CD4-positive, alpha-beta memory T cell (primary cell): ENCODE data around the gene STK40. TPM values are rescaled to one million over a fixed set of nuclear protein-coding genes. Genes with fewer than 3 reads are reported as not detected.
A peak's percentile ranks its signal among the peaks of the same experiment; 100 is the strongest.

ENCODE experiments used
- CTCF ChIA-PET: fragments of 350-600 bp; sonication (Branson Sonifier 250); formaldehyde crosslinking; loops from one replicate; lab custom pipeline; 2021; ENCODE audit warnings: inconsistent platforms; ENCODE audit not compliant: partially characterized antibody; lab: Charles Lee
- POLR2A ChIA-PET: fragments of 350-600 bp; sonication (Branson Sonifier 250); formaldehyde crosslinking; loops from one replicate; lab custom pipeline; 2021; ENCODE audit not compliant: partially characterized antibody; lab: Charles Lee
- DNase-seq, 5 donors: peaks; one replicate each; pipeline versions ENCODE4 v3.0.0 to v3.0.0-alpha.2; 2020 to 2022; ENCODE audit warnings: mixed read lengths in 1 of 5
- H3K27ac ChIP-seq: one replicate; pipeline ENCODE4 v1.7.0; 2013; ENCODE audit warnings: low read depth, low read length
- H3K27me3 ChIP-seq: 2 replicates; pipeline ENCODE4 v1.7.0; 2013; ENCODE audit warnings: mild to moderate bottlenecking, low read length, moderate library complexity; ENCODE audit not compliant: insufficient read depth
- H3K36me3 ChIP-seq: 2 replicates; pipeline ENCODE4 v1.7.0; 2013; ENCODE audit warnings: mild to moderate bottlenecking, low read length, moderate library complexity; ENCODE audit not compliant: insufficient read depth
- H3K4me1 ChIP-seq: 2 replicates; pipeline ENCODE4 v1.7.0; 2013; ENCODE audit warnings: mild to moderate bottlenecking, low read length, moderate library complexity; ENCODE audit not compliant: insufficient read depth
- H3K4me3 ChIP-seq, 2 donors: one replicate each; pipeline ENCODE4 v1.7.0; 2013; ENCODE audit warnings: low read length in 2 of 2, mild to moderate bottlenecking in 1 of 2
- H3K9me3 ChIP-seq, 2 donors: one replicate each; pipeline ENCODE4 v1.7.0; 2013; ENCODE audit warnings: low read length in 2 of 2, control low read depth in 1 of 2; ENCODE audit not compliant: control insufficient read depth in 1 of 2
- H3K27ac Mint-ChIP-seq, 7 donors: one replicate each; pipeline ENCODE4 v1.8.0; 2020 to 2021; ENCODE audit warnings: mixed read lengths in 7 of 7, mild to moderate bottlenecking in 6 of 7, inconsistent platforms in 3 of 7, moderate library complexity in 3 of 7
- H3K27me3 Mint-ChIP-seq, 2 donors: one replicate each; pipeline ENCODE4 v1.8.0; 2020 to 2021; ENCODE audit warnings: mixed read lengths in 2 of 2
- H3K36me3 Mint-ChIP-seq, 2 donors: one replicate each; pipeline ENCODE4 v1.8.0; 2020 to 2021; ENCODE audit warnings: mixed read lengths in 2 of 2, inconsistent platforms in 1 of 2, mild to moderate bottlenecking in 1 of 2
- H3K4me1 Mint-ChIP-seq, 4 donors: one replicate each; pipeline ENCODE4 v1.8.0; 2020 to 2021; ENCODE audit warnings: mixed read lengths in 4 of 4, mild to moderate bottlenecking in 1 of 4
- H3K4me3 Mint-ChIP-seq, 8 donors: one replicate each; pipeline ENCODE4 v1.8.0; 2020 to 2021; ENCODE audit warnings: mixed read lengths in 8 of 8, mild to moderate bottlenecking in 7 of 8, moderate library complexity in 6 of 8, inconsistent platforms in 3 of 8
- H3K9me3 Mint-ChIP-seq, 8 donors: one replicate each; pipeline ENCODE4 v1.8.0; 2020 to 2021; ENCODE audit warnings: mixed read lengths in 8 of 8, mild to moderate bottlenecking in 5 of 8, inconsistent platforms in 3 of 8, moderate library complexity in 1 of 8
- intact Hi-C: fragments of 100-400 bp; cut with micrococcal nuclease; formaldehyde crosslinking; loops from one replicate; pipeline ENCODE4 v1.15.1; 2023
- polyA plus RNA-seq, 2 donors: library from polyadenylated mRNA; unstranded; fragments of 300-500 nt; fragmentation: Illumina TruSeq; gene quantifications; one replicate each; pipeline ENCODE4 v1.2.3, GENCODE V29; 2021
- total RNA-seq, 2 experiments: library from RNA; stranded (reverse); gene quantifications; one replicate each; pipeline ENCODE4 v1.2.3, GENCODE V29; 2021

The STK40 gene
- total and polyA plus RNA-seq, 4 experiments from 2014 or later, result 26.6 to 57.4 (median 51.0) TPM

- Mint-ChIP-seq H3K4me1 (peaks cover 0 to 5% (median 4%) of the 10 kb centered on the region in 4 donors), H3K27me3 (no peaks in the 10 kb centered on the region), H3K4me3 (no peak overlapping the region), H3K9me3 (no peaks in the 10 kb centered on the region), H3K27ac (peak overlapping the region in 2 of 7 donors; percentile 23 to 47), H3K36me3 (peaks cover 49 to 80% of the 10 kb centered on the region in 2 donors)
- Histone ChIP-seq H3K4me3 (no peak overlapping the region), H3K4me1 (no peaks in the 10 kb centered on the region), H3K36me3 (peaks cover 63% of the 10 kb centered on the region), H3K27me3 (no peaks in the 10 kb centered on the region), H3K9me3 (no peaks in the 10 kb centered on the region), H3K27ac (no peak overlapping the region)
- CTCF ChIA-PET, result interaction anchor here (1.0 kb wide), 1 partner anchor 11 kb away, joined by 3 read pairs; no protein-coding TSS in a partner anchor
- intact Hi-C loops, result no loop called here
- POLR2A ChIA-PET, result interaction anchor here (1.2 to 2.0 kb wide), 2 partner anchors 8 to 10 kb away, joined by 3 to 5 read pairs; partner anchors contain the start of gene SH3D21
- DNase-seq, result no peak
Observed at GRCh38 chr1:36298640-36299039, 87.1 kb downstream of the STK40 start.

- Histone ChIP-seq H3K9me3 (no peaks in the 10 kb centered on the region), H3K4me1 (no peaks in the 10 kb centered on the region), H3K4me3 (no peak overlapping the region), H3K27me3 (no peaks in the 10 kb centered on the region), H3K27ac (no peak overlapping the region), H3K36me3 (peaks cover 62% of the 10 kb centered on the region)
- H3K36me3 Mint-ChIP-seq, result peaks cover 48 to 77% of the 10 kb centered on the region in 2 donors
- peaks cover 0 to 5% (median 3%) of the 10 kb centered on the region in 4 donors for H3K4me1 Mint-ChIP-seq
- no peak for DNase-seq
- H3K27ac Mint-ChIP-seq, result peak overlapping the region in 2 of 7 donors; percentile 16 to 22
- CTCF ChIA-PET, result no interaction called here
- H3K27me3 Mint-ChIP-seq, result no peaks in the 10 kb centered on the region
- intact Hi-C loops, result no loop called here
- no peaks in the 10 kb centered on the region for H3K9me3 Mint-ChIP-seq
- POLR2A ChIA-PET, result interaction anchor here (2.0 kb wide), 1 partner anchor 10 kb away, joined by 5 read pairs; the partner anchor contains the start of gene SH3D21
- no peak overlapping the region for H3K4me3 Mint-ChIP-seq
Observed at GRCh38 chr1:36297062-36297461, 88.7 kb downstream of the STK40 start.

GRCh38 chr1:36295390-36295789 lies 90.3 kb downstream of the STK40 start:
- Mint-ChIP-seq H3K4me1 (peaks cover 0 to 9% (median 3%) of the 10 kb centered on the region in 4 donors), H3K36me3 (peaks cover 41 to 78% of the 10 kb centered on the region in 2 donors), H3K4me3 (no peak overlapping the region), H3K27me3 (no peaks in the 10 kb centered on the region), H3K27ac (peak overlapping the region in 4 of 7 donors; percentile 13 to 81 (median 56)), H3K9me3 (no peaks in the 10 kb centered on the region)
- ChIA-PET CTCF (interaction anchor here (0.6 to 3.6 kb wide), 2 partner anchors 10 to 167 kb away, joined by 3 to 18 read pairs; no protein-coding TSS in a partner anchor), POLR2A (no interaction called here)
- no peak overlapping the region for H3K4me3 ChIP-seq
- intact Hi-C loops, result no loop called here
- DNase-seq, result no peak
- no peak overlapping the region for H3K27ac ChIP-seq
- peaks cover 62% of the 10 kb centered on the region for H3K36me3 ChIP-seq
- no peaks in the 10 kb centered on the region for H3K4me1 ChIP-seq
- H3K9me3 ChIP-seq, result no peaks in the 10 kb centered on the region
- no peaks in the 10 kb centered on the region for H3K27me3 ChIP-seq

Other genes with a start within 250 kb of the STK40 start
- gene TRAPPC3, start 236.4 kb downstream of the STK40 start, total RNA-seq, result 10 to 100 TPM; 51.8 to 56.4 TPM
- 100 to 1,000 TPM; 107 to 190 TPM for gene TRAPPC3, start 236.4 kb downstream of the STK40 start, polyA plus RNA-seq
- gene MAP7D1, start 229.8 kb downstream of the STK40 start, total RNA-seq, result 100 to 1,000 TPM; 221 to 222 TPM
- gene MAP7D1, start 229.8 kb downstream of the STK40 start, polyA plus RNA-seq, result 10 to 100 TPM in 1 of 2 donors, 1 to 10 TPM in 1; 4.1 to 68.3 TPM
- 100 to 1,000 TPM; 127 to 130 TPM for gene THRAP3, start 161.5 kb downstream of the STK40 start, total RNA-seq
- 10 to 100 TPM; 58.5 to 98.6 TPM for gene THRAP3, start 161.5 kb downstream of the STK40 start, polyA plus RNA-seq
- gene SH3D21, start 79.6 kb downstream of the STK40 start, total RNA-seq, result 1 to 10 TPM; 3.2 to 3.3 TPM
- gene SH3D21, start 79.6 kb downstream of the STK40 start, polyA plus RNA-seq, result not detected
- gene EVA1B, start 62.3 kb downstream of the STK40 start, total RNA-seq, result 1 to 10 TPM; 6.3 to 7.3 TPM
- 1 to 10 TPM; 5.2 to 8.1 TPM for gene EVA1B, start 62.3 kb downstream of the STK40 start, polyA plus RNA-seq
- 10 to 100 TPM; 51.0 to 53.0 TPM for gene LSM10, start 12.0 kb upstream of the STK40 start, total RNA-seq
- 100 to 1,000 TPM; 112 to 187 TPM for gene LSM10, start 12.0 kb upstream of the STK40 start, polyA plus RNA-seq
- 1 to 10 TPM in 1 of 2 experiments, not detected in 1; 1.4 TPM for gene OSCP1, start 64.5 kb upstream of the STK40 start, total RNA-seq
- 1 to 10 TPM in 1 of 2 donors, under 1 TPM in 1; 0.93 to 1.1 TPM for gene OSCP1, start 64.5 kb upstream of the STK40 start, polyA plus RNA-seq
- gene MRPS15, start 78.5 kb upstream of the STK40 start, total RNA-seq, result 10 to 100 TPM; 32.5 to 33.9 TPM
- gene MRPS15, start 78.5 kb upstream of the STK40 start, polyA plus RNA-seq, result 10 to 100 TPM; 67.5 to 86.0 TPM
- gene CSF3R, start 97.0 kb upstream of the STK40 start, total RNA-seq, result under 1 TPM; 0.61 to 0.87 TPM
- not detected for gene CSF3R, start 97.0 kb upstream of the STK40 start, polyA plus RNA-seq